Activated CD4-positive, CD25-positive, alpha-beta regulatory T cell treated with anti-CD3 and anti-CD28 coated beads, Interleukin-2, amount 50 U/mL, for 16 hours (primary cell): ENCODE results near the gene INTS2.
"Not testable (repeated sequence)": the region's sequence is repeated elsewhere in the genome, so short reads cannot be mapped to it uniquely, and the experiment has no call there.

Experiments used
- DNase-seq: peaks from one replicate; pipeline ENCODE4 v3.0.0-alpha.2; 2020; ENCODE audit warnings: low read depth, low spot score

Gene INTS2

DNA sequence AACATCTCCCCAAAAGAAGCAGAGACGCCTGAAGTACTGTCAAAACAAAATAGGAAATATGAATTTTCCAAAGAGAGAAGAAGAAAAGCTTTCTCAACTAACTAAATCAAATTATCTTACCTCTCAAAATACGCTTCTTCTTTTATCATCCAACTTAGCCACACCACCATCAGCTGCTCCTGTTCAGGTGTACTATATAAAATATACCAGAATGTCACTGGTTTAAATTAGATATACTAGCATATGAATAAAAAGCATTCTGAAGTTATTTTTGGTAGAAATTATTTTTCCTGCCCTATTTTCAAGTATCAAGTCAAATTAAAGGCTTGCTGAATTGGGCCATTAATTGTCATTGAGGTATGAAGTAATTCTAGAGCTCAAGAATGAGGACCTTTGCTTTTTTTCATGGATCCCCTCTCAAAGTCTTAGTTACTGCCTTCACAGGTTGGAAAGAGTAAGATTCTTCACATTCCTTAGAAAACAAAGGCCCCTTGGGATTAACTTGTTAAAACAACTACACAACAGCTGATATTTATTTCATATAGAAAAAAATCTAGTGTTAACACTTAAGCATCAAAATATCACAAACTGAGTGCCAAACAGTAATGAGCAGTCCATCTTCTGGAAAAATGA, 30.1 kb downstream of the INTS2 start:
- DNase-seq: no peak

- no peak for DNase-seq
Measured at GRCh38 chr17:61895391-61895790, 32.4 kb downstream of the INTS2 start.

DNA sequence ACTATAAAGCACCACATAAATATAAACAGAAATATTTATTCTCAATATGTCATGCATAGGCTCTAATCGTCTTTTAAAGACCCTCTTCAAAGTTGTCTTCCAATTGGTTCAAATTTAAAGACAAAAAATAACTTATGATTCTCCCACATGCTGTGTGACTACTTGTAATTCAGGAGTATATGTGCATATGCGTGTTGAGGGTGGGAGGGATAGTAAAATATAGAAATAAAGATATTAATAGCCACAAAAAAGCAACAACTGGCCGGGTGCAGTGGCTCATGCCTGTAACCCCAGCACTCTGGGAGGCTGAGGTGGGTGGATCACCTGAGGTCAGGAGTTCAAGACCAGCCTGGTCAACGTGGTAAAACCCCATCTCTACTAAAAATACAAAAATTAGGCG, 33.5 kb downstream of the INTS2 start:
- not testable (repeated sequence) for DNase-seq

- not testable (repeated sequence) for DNase-seq
Measured at GRCh38 chr17:61887733-61888132, 40.0 kb downstream of the INTS2 start.

GRCh38 chr17:61885865-61886264, 41.9 kb downstream of the INTS2 start:
- not testable (repeated sequence) for DNase-seq

- no peak for DNase-seq
Measured at GRCh38 chr17:61884864-61885263, 42.9 kb downstream of the INTS2 start.

- no peak for DNase-seq
Measured at GRCh38 chr17:61880589-61881102, 47.1 kb downstream of the INTS2 start.

GRCh38 chr17:61878984-61879612, 48.7 kb downstream of the INTS2 start:
- DNase-seq: no peak

DNA sequence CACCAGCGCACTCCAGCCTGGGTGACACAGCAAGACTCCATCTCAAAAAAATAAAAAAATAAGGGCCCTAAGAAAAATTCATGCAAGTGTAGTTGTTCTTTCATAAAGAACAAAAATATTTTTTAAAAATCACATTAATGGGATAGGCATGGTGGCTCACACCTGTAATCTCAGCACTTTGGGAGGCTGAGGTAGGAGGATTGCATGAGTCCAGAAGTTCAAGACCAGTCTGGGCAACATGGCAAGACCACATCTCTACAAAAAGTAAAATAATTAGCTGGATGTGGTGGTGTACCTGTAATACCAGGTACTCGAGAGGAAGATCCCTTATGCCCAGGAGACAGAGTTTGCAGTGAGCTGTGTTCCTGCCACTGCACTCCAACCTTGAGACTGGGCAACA, 49.3 kb downstream of the INTS2 start:
- no peak for DNase-seq

- no peak for DNase-seq
Measured at GRCh38 chr17:61877837-61878236, 49.9 kb downstream of the INTS2 start.

DNA sequence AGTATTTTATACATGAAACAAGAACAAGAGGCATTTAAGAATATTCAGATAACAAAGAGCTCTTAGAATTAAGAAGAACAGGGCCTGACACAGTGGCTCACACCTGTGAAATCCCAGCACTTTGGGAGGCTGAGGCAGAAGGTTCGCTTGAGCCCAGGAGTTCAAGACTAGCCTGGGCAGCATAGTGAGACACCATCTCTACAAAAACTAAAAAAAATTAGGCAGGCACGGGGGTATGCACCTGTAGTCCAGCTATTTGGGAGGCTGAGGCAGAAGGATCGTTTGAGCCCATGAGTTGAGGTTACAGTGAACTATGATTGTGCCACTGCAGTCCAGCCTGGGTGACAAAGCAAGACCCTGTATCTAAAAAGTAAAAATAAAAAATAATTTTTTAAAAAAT, 52.0 kb downstream of the INTS2 start:
- no peak for DNase-seq

- DNase-seq: no peak
Measured at GRCh38 chr17:61875285-61875684, 52.5 kb downstream of the INTS2 start.

- no peak for DNase-seq
Measured at GRCh38 chr17:61874075-61874474, 53.7 kb downstream of the INTS2 start.

GRCh38 chr17:61872099-61872498, 55.7 kb downstream of the INTS2 start:
- no peak for DNase-seq

DNA sequence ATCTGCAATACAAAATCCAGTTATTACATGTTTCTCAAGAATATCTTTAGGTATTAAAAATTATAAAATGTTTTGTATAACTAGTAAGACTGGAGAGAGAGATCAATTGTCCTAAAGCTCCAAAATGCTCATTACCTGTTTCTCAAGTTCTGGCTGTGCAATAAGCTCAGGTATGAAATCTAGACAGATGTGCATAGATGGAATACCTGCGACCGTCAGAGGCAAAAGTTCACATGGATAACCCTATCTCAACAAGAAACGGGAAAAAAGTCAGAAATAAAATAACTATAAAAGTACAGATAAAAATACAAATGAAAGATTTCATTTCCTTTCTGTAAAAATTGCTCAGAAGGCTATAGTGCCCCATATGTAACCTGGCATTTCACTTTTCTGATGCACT, 58.6 kb downstream of the INTS2 start:
- DNase-seq: no peak

GRCh38 chr17:61868074-61868473, 59.7 kb downstream of the INTS2 start:
- DNase-seq: no peak

- no peak for DNase-seq
Measured at GRCh38 chr17:61867033-61867432, 60.7 kb downstream of the INTS2 start.

DNA sequence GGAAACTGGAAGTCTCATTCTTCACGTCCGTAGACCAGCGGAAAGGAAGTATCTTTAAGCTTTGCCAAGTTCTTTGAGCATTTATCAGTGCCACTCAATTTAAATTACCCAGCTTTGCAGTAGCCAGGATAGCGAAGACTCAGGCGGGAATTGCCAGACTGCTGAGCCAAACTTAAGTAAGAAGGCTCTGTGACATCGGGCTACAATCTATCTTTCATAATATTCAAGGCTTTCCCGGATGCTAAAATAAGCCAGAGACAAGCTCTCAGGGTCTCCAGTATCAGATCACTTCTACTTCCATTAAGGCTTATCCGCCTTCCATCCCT, 64.0 kb downstream of the INTS2 start:
- DNase-seq: no peak

DNA sequence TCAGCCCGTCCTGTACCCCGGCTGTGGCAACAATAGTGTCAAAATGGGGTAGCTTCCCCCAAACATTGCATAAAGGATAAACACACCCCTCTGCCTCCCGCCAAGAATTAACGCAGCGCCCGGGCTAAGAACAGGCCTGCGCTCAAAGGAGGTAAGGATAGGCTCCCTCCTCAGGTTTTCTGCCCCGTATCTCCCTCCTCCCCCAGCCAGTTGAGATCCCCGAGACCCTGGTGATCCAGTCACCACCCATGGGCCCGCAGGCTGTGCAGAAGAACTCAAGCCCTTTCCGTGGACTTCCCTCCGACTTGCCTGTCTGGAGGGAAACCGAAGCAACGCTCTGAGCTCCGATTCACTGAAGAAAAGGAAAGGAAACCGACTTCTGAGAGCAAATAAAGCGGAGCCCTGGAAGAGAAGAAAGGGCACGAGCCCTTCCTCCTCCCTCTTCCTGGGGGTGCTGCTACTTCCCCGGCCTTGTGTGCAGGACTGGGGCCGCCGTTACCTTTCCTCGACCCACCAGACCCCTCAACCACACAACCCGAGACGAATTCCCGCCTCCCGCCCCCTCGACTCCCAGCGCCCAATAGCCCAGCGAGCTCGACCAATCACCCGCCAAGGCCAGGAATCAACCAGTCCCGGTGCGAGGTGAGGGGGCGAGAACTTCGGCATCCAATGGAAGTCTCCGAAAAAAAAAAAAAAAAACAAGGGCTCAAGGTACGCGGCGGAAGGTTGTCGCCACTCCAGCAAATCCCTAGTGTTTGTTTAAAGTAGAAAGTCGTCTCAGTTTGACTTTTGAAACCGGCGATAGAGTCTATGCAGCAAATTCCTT, 64.6 kb downstream of the INTS2 start, which contains the start of gene BRIP1:
Gene BRIP1, minus strand, starts transcription at position 554 of the 826 bp plus-strand sequence. CDS start 1,989 bp downstream, outside the sequence.
- peak; percentile 82 for DNase-seq

DNA sequence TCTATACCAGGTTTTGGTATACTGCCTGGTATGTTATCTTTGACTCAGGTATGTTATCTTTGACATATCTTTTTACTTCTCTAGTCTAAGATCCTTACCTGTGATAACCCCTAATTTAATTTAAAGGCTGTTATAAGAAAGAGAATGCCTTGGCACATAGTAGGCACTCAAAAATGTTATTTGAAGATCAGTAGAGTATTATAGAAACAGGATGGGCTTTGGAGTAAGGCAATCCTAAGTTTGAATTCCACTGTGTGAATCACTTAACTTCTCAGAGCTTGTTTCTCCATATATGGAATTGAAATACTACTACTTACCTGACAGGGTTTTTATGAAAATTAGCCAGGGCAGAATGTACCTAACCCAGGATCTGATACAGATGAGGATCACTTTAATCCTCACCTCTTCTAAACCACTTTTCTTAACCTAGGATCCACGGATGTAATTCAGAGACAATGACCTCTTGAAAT, 65.6 kb downstream of the INTS2 start:
- DNase-seq: no peak

- not testable (repeated sequence) for DNase-seq
Measured at GRCh38 chr17:61860397-61860796, 67.4 kb downstream of the INTS2 start.

- DNase-seq: no peak
Measured at GRCh38 chr17:61856035-61856434, 71.7 kb downstream of the INTS2 start.
